HG03354 (cell line): ENCODE measurements around the gene DOK7.
"Not testable (repeated sequence)": the region's sequence is repeated elsewhere in the genome, so short reads cannot be mapped to it uniquely, and the experiment has no call there.

ENCODE experiments used
- ATAC-seq: cut with Tn5 transposase; IDR thresholded peaks from one replicate; pipeline ENCODE4 v1.9.1; 2021; ENCODE audit warnings: mild to moderate bottlenecking; ENCODE audit not compliant: unreplicated experiment, poor library complexity, severe bottlenecking

The DOK7 gene

DNA sequence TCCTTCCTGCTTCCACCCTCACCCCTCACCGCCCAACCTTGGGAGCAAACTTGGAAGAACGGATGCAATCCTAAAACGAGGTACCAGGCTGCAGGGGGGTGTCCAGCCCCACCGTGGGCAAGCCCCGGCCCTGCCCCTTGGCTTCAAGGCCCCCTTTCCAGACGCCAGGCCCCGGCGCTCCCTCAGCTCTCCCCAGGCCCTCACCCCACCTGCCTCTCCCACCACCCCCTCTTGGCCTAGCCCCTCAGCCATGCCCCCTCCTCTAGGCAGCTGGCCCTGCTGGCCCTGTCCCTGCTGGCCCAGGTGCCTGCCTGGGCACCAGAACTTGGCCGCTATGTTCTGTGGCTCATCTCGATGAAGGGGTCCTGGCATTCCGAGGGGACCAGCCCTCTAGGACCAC is 35.3 kb downstream of the DOK7 start:
- no peak for ATAC-seq

GRCh38 chr4:3498901-3499510 is 35.9 kb downstream of the DOK7 start:
- ATAC-seq: no peak

GRCh38 chr4:3499710-3500109 is 36.6 kb downstream of the DOK7 start:
- ATAC-seq: no peak

DNA sequence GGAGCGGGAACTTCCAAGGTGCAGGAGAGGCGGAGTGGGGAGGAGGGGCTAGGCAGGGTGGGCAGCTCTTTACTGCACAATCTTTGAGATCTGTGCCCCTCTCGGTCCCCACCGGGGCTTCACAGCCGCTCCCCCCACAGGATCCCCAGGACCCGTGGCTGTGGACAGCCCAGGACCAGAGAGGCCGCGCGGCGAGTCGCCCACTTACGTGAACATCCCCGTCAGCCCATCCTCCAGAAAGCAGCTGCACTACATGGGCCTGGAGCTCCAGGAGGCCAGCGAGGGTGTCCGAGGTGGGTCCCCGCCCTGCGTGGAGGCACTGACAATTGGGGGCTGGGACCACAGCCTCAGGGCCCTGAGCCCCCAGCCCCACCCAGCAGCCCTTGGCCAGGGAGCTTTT is 37.0 kb downstream of the DOK7 start:
- ATAC-seq: no peak

DNA sequence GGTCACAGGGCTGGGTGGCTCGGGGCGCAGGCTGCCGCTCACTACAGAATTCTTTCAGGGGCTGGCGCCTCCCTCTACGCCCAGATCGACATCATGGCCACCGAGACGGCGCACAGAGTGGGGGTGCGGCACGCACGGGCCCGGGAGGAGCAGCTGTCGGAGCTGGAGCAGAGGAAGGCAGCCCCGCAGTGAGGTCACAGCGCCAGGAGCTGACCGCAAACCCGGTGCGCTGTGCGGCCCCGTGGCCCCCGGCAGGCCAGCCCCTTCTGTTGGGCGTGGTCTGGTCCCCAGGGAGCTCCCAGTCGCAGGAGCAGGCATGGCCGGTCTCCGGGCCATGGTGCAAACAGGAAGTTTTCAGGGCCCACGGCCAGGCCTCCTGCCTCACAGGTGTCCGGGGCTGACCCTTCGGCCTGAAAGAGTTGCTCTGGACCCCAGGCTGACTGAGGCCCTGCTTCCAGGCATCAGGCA is 37.6 kb downstream of the DOK7 start:
- no peak for ATAC-seq

DNA sequence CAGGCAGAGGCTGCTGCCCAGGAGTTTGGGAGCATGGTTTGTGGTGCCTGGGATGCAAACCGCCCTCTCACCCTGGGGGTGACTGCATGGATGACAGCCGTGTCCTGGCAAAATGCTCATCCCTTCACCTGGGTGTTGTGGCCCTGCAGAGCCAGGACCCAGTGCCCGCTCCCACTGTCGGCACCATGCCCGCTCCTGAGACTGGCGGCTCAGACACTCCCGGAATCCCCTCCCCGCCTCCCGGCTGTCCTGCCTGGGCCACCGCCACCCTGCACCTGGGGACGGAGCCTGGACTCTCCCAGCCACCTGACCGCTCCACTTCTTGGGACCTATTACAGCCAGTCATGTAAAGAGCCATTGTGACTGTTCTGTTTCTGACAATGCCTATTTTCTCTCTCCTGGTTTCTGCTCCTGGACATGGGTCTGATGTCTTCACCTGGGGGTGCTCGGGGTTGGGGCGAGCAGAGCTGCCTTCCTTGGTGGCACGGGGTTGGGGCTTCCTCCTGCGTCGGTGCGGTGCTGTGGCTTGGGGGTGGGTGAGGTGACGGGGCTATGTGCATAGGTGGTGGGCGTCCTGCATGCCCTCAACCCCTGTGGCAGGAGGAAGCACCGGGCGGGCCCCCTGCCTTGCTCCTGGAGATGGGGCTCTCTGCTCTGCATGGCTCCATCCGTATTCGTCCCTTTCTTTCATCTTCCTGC is 38.2 kb downstream of the DOK7 start:
- ATAC-seq: no peak

DNA sequence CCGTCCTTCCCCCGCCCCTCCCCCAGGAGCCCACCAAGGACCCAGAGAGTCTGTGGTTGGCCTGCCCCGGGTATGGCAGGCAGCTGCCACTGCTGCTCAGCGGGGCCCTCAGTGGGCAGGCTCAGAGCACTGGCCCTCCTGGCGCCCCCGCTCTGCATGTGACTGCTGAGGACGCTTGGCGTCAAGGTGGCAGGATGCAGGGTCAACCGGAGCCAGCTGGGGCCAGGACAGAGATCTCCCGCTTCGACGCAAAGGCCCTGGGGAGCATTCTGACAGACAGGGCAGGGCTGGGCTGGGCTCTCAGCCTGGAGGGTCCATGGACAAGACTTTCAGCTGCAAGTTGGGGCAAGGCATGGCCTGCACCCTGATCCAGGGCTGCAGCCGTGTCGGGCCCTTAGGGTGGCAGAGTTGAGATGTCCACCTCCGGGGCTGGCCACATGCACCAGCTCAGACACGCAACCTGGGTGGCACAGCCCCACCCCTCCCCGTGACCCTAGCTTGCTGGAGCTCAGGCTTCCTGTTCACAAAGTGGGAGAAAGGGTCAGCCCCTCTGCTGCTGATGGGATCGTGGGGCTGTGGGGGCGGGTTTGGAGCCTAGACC is 38.8 kb downstream of the DOK7 start:
- ATAC-seq: no peak

- ATAC-seq: no peak
These were observed 40.1 kb downstream of the DOK7 start for GRCh38 chr4:3502941-3503936.

GRCh38 chr4:3505231-3505630 is 42.1 kb downstream of the DOK7 start:
- no peak for ATAC-seq

- ATAC-seq: no peak
These were observed 45.4 kb downstream of the DOK7 start for GRCh38 chr4:3508542-3508941.

DNA sequence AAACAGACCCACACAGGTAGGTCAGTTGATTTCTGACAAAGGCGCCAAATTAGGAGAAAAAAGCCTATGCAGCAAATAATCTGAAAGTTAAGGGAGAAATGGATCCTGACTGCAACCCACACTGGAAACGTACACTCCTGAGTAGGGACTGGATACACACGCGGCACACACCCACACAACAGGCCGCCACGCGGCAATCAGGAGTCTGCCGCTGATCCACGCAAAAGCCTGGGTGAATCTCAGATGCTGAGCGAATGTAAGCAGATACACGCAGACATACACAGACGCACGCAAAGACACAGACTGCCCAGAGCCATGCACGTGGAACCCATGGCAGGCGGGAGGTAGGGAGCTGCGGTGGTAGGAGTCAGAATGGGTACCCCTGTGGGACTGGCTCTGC is 47.4 kb downstream of the DOK7 start:
- ATAC-seq: no peak

DNA sequence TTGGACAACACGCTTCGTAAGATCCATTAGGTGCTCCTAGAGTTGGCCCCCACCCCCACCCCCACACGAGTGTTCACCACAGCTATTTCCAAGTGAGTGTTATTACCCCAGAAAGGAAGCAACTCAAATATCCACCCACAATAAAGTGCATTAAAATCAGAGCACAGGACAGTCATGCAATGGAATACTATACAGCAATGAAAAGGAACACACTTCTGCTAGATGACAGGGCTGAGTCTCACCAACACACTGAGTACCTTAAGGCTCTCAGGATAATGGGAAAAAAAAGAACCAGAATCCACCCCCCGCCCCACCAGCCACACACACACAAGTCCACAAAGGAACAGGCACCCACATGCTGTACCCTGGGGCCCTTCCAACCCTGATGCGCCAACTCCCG is 48.1 kb downstream of the DOK7 start:
- ATAC-seq: no peak

- ATAC-seq: not testable (repeated sequence)
These were observed 48.5 kb downstream of the DOK7 start for GRCh38 chr4:3511601-3512000.

DNA sequence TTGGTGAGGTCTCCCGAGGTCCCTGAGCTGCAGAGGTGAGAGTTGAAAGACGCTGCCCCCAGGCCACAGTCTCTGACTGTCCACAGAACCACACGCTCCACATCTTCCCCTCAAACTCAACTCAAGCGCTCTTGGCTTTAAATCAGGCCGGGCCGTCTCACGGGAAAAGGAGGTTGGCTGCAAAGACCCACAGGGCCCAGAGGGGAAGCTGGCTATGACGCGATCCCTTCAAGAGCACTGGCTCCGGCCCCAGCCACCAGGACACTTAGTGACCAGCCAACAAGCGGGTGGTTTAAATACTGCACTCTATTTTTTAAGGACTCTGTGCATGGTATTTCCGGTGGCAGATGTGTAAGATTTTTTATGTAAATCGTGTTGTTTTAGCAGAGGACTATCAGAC is 49.2 kb downstream of the DOK7 start:
- no peak for ATAC-seq

DNA sequence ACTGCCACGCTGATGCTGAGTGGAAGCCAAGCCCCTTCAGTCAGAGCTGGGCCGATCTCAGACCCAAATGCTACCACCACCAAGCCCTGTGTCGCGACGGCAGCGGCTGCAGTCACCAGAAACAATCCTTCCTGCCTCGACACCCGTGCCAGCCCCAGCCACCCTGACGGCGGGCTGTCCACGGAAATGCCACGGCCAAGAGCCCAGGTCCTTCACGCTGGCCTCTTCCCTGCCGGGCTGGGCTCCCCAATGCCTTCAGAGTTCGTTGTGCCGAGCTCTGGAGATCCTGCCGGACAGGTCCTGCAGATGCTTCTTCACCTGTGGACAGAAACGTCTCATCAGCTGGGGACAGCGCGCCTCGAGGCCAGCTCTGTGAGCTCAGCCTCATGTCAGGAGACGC is 49.6 kb downstream of the DOK7 start:
- ATAC-seq: no peak

DNA sequence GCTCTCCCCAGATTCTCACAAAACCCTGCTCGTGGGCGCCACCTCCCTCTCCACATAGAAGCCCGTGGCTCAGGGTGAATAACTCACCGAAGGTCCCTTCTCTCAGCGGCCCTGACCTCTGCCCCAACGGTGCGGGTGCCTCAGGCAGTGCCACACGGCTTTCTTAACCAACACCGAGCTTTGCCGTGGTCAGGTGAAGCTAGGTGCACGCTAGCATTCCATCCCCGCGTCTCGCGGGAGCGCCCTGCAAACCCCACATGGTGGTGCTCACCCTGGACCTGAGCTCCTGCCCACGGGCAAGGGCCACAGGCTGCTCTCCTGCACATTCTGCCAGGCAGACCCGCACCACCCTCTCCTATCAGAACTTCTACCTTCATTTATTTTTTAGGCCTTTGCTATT is 50.7 kb downstream of the DOK7 start:
- ATAC-seq: no peak

DNA sequence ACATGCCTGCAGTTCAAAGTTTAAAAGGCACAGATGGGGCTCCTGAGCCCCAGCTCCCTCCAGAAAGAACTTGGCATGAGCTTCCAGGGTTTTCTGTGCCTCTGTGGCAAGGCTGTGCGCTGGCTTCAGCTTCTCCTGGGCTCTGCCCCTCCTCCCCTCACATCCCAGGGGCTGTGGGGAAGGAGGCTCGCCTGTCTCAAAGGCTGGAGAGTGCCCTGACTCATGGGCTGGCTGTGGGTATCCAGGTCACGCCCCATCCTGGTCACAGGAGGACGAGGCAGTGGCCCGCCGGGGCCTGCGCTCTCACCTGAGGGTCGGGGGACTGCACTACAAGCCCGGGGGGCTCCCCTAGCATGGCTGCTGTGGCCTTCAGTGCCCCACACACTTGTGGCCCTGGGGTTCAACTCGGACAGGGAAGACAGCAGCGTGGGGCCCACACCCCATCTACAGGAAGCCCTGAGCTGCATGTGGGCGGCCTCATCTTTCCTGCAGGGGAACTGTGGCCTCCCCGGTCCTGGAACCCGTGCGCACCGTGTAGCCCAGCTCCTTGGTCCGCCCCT is 51.2 kb downstream of the DOK7 start:
- ATAC-seq: no peak

- ATAC-seq: no peak
These were observed 51.8 kb downstream of the DOK7 start for GRCh38 chr4:3514806-3515501.

DNA sequence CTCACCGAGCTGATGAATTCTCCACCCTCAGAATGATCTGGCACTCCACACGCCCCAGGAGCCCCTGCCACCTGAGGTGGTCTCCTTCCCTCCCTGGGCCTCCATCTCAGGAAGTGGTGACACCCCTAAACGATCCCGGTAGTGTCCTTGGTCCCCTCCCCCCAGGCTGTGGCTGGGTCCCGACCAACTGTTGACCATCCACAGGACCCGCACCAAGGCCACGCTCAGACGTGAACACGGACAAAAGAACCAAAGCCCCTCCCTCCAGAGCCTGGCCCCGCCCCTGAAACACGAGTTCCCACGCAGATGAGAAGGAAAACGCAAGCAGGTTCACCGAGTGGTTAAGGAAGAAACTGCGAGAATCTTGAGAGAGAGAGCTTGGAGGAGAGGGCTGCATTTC is 52.5 kb downstream of the DOK7 start:
- ATAC-seq: no peak
